A673 (cell line): ENCODE results near the gene ZNF334.

Experiments
- EZH2 ChIP-seq: fragments of 200-600 bp; sonication (generic); IDR thresholded peaks from 2 replicates; pipeline ENCODE4 v1.6.1; 2017; ENCODE audit warnings: borderline replicate concordance, low read depth, mild to moderate bottlenecking, mixed read lengths, antibody characterized with exemption, low read length; ENCODE audit not compliant: poor library complexity, severe bottlenecking
- TF ChIP-seq, protein P1 (sequence below): fragments of 300-800, 200-600 bp; sonication (generic); conservative IDR thresholded peaks from 2 replicates; pipeline ENCODE4 v1.5.1; 2017; ENCODE audit warnings: low read depth, mild to moderate bottlenecking, antibody characterized with exemption, low read length, moderate library complexity, mixed read lengths

- no peak for TF ChIP-seq EZH2
- TF ChIP-seq, protein P1, sequence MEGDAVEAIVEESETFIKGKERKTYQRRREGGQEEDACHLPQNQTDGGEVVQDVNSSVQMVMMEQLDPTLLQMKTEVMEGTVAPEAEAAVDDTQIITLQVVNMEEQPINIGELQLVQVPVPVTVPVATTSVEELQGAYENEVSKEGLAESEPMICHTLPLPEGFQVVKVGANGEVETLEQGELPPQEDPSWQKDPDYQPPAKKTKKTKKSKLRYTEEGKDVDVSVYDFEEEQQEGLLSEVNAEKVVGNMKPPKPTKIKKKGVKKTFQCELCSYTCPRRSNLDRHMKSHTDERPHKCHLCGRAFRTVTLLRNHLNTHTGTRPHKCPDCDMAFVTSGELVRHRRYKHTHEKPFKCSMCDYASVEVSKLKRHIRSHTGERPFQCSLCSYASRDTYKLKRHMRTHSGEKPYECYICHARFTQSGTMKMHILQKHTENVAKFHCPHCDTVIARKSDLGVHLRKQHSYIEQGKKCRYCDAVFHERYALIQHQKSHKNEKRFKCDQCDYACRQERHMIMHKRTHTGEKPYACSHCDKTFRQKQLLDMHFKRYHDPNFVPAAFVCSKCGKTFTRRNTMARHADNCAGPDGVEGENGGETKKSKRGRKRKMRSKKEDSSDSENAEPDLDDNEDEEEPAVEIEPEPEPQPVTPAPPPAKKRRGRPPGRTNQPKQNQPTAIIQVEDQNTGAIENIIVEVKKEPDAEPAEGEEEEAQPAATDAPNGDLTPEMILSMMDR, result no peak
These were observed 36.0 kb upstream of the ZNF334 start for GRCh38 chr20:46549188-46549972.
